DMS53 (cell line): ENCODE measurements around the gene MGMT.

Experiments used
- DNase-seq: peaks from one replicate; lab custom pipeline; 2025; lab: John Stamatoyannopoulos, UW

Gene MGMT

GRCh38 chr10:129455625-129456024, 11.4 kb upstream of the MGMT start:
- no peak for DNase-seq

GRCh38 chr10:129459762-129460539, 7.1 kb upstream of the MGMT start:
- DNase-seq = no peak

GRCh38 chr10:129462257-129462795, 4.7 kb upstream of the MGMT start:
- DNase-seq = no peak

GRCh38 chr10:129464251-129464650, 2.8 kb upstream of the MGMT start:
- no peak for DNase-seq

GRCh38 chr10:129465796-129466702, 992 bp upstream of the MGMT start:
- DNase-seq = no peak

- DNase-seq = no peak
Measured at GRCh38 chr10:129467359-129468064, 471 bp downstream of the MGMT start.

- no peak for DNase-seq
Measured at GRCh38 chr10:129468187-129468586, 1.1 kb downstream of the MGMT start.

- DNase-seq = no peak
Measured at GRCh38 chr10:129470103-129470851, 3.2 kb downstream of the MGMT start.

GRCh38 chr10:129471447-129472175, 4.6 kb downstream of the MGMT start:
- no peak for DNase-seq

- DNase-seq = no peak
Measured at GRCh38 chr10:129472696-129473555, 5.9 kb downstream of the MGMT start.

GRCh38 chr10:129474642-129475041, 7.6 kb downstream of the MGMT start:
- DNase-seq = no peak

- DNase-seq = no peak
Measured at GRCh38 chr10:129476431-129476830, 9.4 kb downstream of the MGMT start.

- DNase-seq = no peak
Measured at GRCh38 chr10:129477051-129477450, 10.0 kb downstream of the MGMT start.

- DNase-seq = no peak
Measured at GRCh38 chr10:129481641-129482040, 14.6 kb downstream of the MGMT start.

GRCh38 chr10:129483430-129484010, 16.5 kb downstream of the MGMT start:
- DNase-seq = no peak

GRCh38 chr10:129486805-129487204, 19.8 kb downstream of the MGMT start:
- DNase-seq = no peak

GRCh38 chr10:129491123-129491734, 24.2 kb downstream of the MGMT start:
- peak; percentile 34 for DNase-seq

GRCh38 chr10:129494176-129494575, 27.1 kb downstream of the MGMT start:
- DNase-seq = no peak

- no peak for DNase-seq
Measured at GRCh38 chr10:129494740-129495139, 27.7 kb downstream of the MGMT start.
